Measurements from ENCODE around the gene ADGRB3. TPM values are rescaled to one million over a fixed set of nuclear protein-coding genes. Genes with fewer than 3 reads are reported as not detected.

ADGRB3 gene
- total and polyA plus RNA-seq, 2 donors (not counting 3 experiments of a cell fraction or from before 2014, with no cell fraction given), result not detected

DNA sequence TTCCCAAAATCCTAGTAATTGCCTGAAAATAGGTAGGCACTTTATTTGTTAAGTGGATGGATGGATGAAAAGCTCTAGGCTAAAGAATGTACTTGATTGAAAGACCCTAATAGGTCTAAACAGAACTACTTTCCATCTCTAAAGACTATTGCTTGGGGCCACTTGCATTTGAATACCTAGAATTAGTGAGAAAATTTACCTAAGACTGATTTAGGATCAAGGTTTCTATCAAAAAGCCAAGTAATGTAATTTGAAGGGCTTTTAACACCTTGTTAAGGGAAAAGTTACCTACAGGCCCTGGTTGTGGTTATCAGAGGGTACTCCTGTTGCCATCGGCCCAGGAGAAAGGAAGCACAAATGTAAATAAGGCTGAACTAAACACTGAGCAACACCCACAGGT is 581.0 kb downstream of the ADGRB3 start:
- CTCF ChIA-PET, result no interaction called here
- no peak overlapping the region for H3K4me2 ChIP-seq (ENCODE audit: insufficient read depth, low read length)
- dilution Hi-C loops (cut with MboI; ENCODE audit: extremely low pct_ligation_motif_present, low sequenced_read_pairs) (no loop called here), intact Hi-C loops (cut with micrococcal nuclease) (no loop called here)
- BruUV-seq (replicated peaks), result no TSS peak
- DNase-seq (ENCODE audit: low read depth, low spot score) (no peak), FAIRE-seq (no peak)
- H3K4me3 ChIP-seq (replicated peaks in 1 of 3; ENCODE audit: insufficient read depth in 1 of 3, low read depth in 1 of 3, low read length in 3 of 3), result no peak overlapping the region
- no peaks in the 10 kb centered on the region for H3K9me1 ChIP-seq (replicated peaks; ENCODE audit: control insufficient read depth, extremely low read depth, insufficient read depth, low read length)
- POLR2A ChIA-PET, result no interaction called here
- H3K36me3 ChIP-seq (ENCODE audit: control insufficient read depth in 2 of 2, extremely low read depth in 1 of 2, insufficient read depth in 2 of 2, low read length in 2 of 2), result no peaks in the 10 kb centered on the region
- H3K27ac ChIP-seq (ENCODE audit: insufficient read depth, low read depth, low read length), result no peak overlapping the region
- no peaks in the 10 kb centered on the region for H4K20me1 ChIP-seq (replicated peaks; ENCODE audit: control insufficient read depth, extremely low read depth, insufficient read depth, low read length)
- no peaks in the 10 kb centered on the region for H3K4me1 ChIP-seq (ENCODE audit: control insufficient read depth, extremely low read depth, insufficient read depth, low read length)
- no peak overlapping the region for H3K9ac ChIP-seq (replicated peaks; ENCODE audit: extremely low read depth, insufficient read depth, low read length)
- H3K79me2 ChIP-seq (ENCODE audit: control insufficient read depth, insufficient read depth, low read length), result no peaks in the 10 kb centered on the region
- H3K9me3 ChIP-seq (replicated peaks; ENCODE audit: control insufficient read depth, insufficient read depth, low read length), result no peaks in the 10 kb centered on the region
- TF ChIP-seq EZH2 (IDR thresholded peaks at IDR 0.05; ENCODE audit: borderline replicate concordance, low read depth, low read length, severe bottlenecking) (no peak), MYC (IDR thresholded peaks at IDR 0.05; ENCODE audit: low read depth, low read length) (no peak), JUN (IDR thresholded peaks at IDR 0.05; ENCODE audit: borderline replicate concordance, insufficient read depth, insufficient read length, low read depth) (no peak), POLR2AphosphoS5 (IDR thresholded peaks at IDR 0.05; ENCODE audit: insufficient read depth, low read depth, low read length) (no peak), FOS (IDR thresholded peaks at IDR 0.05; ENCODE audit: borderline replicate concordance, insufficient read depth, low read length) (no peak), GATA2 (IDR thresholded peaks at IDR 0.05; ENCODE audit: insufficient read depth, insufficient read length, low read depth, low read length) (no peak), POLR2A (IDR thresholded peaks at IDR 0.05; ENCODE audit: low read depth, low read length) (no peak)
- TF ChIP-seq, protein P1, sequence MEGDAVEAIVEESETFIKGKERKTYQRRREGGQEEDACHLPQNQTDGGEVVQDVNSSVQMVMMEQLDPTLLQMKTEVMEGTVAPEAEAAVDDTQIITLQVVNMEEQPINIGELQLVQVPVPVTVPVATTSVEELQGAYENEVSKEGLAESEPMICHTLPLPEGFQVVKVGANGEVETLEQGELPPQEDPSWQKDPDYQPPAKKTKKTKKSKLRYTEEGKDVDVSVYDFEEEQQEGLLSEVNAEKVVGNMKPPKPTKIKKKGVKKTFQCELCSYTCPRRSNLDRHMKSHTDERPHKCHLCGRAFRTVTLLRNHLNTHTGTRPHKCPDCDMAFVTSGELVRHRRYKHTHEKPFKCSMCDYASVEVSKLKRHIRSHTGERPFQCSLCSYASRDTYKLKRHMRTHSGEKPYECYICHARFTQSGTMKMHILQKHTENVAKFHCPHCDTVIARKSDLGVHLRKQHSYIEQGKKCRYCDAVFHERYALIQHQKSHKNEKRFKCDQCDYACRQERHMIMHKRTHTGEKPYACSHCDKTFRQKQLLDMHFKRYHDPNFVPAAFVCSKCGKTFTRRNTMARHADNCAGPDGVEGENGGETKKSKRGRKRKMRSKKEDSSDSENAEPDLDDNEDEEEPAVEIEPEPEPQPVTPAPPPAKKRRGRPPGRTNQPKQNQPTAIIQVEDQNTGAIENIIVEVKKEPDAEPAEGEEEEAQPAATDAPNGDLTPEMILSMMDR (IDR thresholded peaks at IDR 0.05; ENCODE audit: extremely low read depth in 1 of 2, insufficient read depth in 1 of 2, low read depth in 1 of 2, low read length in 2 of 2), result no peak
- TF ChIP-seq, protein P2, sequence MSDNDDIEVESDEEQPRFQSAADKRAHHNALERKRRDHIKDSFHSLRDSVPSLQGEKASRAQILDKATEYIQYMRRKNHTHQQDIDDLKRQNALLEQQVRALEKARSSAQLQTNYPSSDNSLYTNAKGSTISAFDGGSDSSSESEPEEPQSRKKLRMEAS (IDR thresholded peaks at IDR 0.05; ENCODE audit: insufficient read depth, insufficient read length), result no peak
- no peak overlapping the region for H2AFZ ChIP-seq (ENCODE audit: low read depth, low read length)
- H3K27me3 ChIP-seq (ENCODE audit: control insufficient read depth in 2 of 2, insufficient read depth in 2 of 2, low read length in 2 of 2), result no peaks in the 10 kb centered on the region
